Keratinocyte (primary cell): ENCODE measurements around the gene RALGPS1. TPM values are rescaled to one million over a fixed set of nuclear protein-coding genes. Genes with fewer than 3 reads are reported as not detected.

ENCODE experiments used
- DNase-seq: peaks from one replicate; pipeline ENCODE4 v3.0.0-alpha.2; 2011; ENCODE audit warnings: low read depth, missing footprints, low spot score
- FAIRE-seq: peaks from 2 replicates; lab custom pipeline; 2011; peaks lifted over from hg19 to GRCh38; lab: Jason Lieb, UNC
- H2AFZ ChIP-seq: 2 replicates; pipeline ENCODE4 v1.6.0; 2012; ENCODE audit warnings: low read length, control low read depth, inconsistent platforms; ENCODE audit not compliant: control insufficient read depth
- H3K27ac ChIP-seq: 2 replicates; pipeline ENCODE4 v1.5.1; 2011; ENCODE audit warnings: low read length; ENCODE audit not compliant: control insufficient read depth, insufficient read depth
- H3K27me3 ChIP-seq: 3 replicates; pipeline ENCODE4 v1.6.0; 2011; ENCODE audit warnings: low read length; ENCODE audit not compliant: control insufficient read depth, insufficient read depth; ENCODE audit errors: extremely low read depth
- H3K36me3 ChIP-seq, 2 experiments: 2 replicates in 1 of 2; 3 replicates in 1 of 2; pipeline ENCODE4 v1.5.1; 2011; ENCODE audit warnings: low read length in 2 of 2, mild to moderate bottlenecking in 1 of 2; ENCODE audit not compliant: control insufficient read depth in 2 of 2, insufficient read depth in 2 of 2; ENCODE audit errors: extremely low read depth in 1 of 2
- H3K4me1 ChIP-seq: 3 replicates; pipeline ENCODE4 v1.5.1; 2011; ENCODE audit warnings: low read length; ENCODE audit not compliant: control insufficient read depth, insufficient read depth; ENCODE audit errors: extremely low read depth
- H3K4me2 ChIP-seq: 3 replicates; pipeline ENCODE4 v1.6.0; 2011; ENCODE audit warnings: low read depth, low read length; ENCODE audit not compliant: control insufficient read depth, insufficient read depth; ENCODE audit errors: extremely low read depth
- H3K4me3 ChIP-seq, 3 experiments: fragments of 200-600 bp in 1 of 3; sonication (generic) in 1 of 3; 2 replicates in 2 of 3; 3 replicates in 1 of 3; pipeline ENCODE4 v1.5.1; 2011 to 2016; ENCODE audit warnings: low read length in 3 of 3, mild to moderate bottlenecking in 3 of 3, control low read depth in 2 of 3, inconsistent platforms in 1 of 3, low read depth in 1 of 3, mixed read lengths in 1 of 3, mixed run types in 1 of 3, moderate library complexity in 1 of 3; ENCODE audit not compliant: control insufficient read depth in 2 of 3, insufficient read depth in 2 of 3; ENCODE audit errors: extremely low read depth in 1 of 3
- H3K79me2 ChIP-seq: 2 replicates; pipeline ENCODE4 v1.6.0; 2012; ENCODE audit warnings: low read length; ENCODE audit not compliant: control insufficient read depth, insufficient read depth
- H3K9ac ChIP-seq: 3 replicates; pipeline ENCODE4 v1.6.0; 2011; ENCODE audit warnings: low read length; ENCODE audit not compliant: control insufficient read depth, insufficient read depth; ENCODE audit errors: extremely low read depth
- H3K9me1 ChIP-seq: 3 replicates; pipeline ENCODE4 v1.6.0; 2011; ENCODE audit warnings: low read length; ENCODE audit not compliant: control insufficient read depth, insufficient read depth; ENCODE audit errors: extremely low read depth
- H3K9me3 ChIP-seq: 2 replicates; pipeline ENCODE4 v1.5.1; 2012; ENCODE audit warnings: low read depth, low read length; ENCODE audit not compliant: control insufficient read depth
- H4K20me1 ChIP-seq: 3 replicates; pipeline ENCODE4 v1.6.0; 2011; ENCODE audit warnings: low read length; ENCODE audit not compliant: control insufficient read depth, insufficient read depth; ENCODE audit errors: extremely low read depth
- EZH2 ChIP-seq: IDR thresholded peaks from one replicate; pipeline ENCODE4 v1.6.1; 2012; ENCODE audit warnings: inconsistent platforms, mild to moderate bottlenecking, low read length, moderate library complexity
- dilution Hi-C: fragments of 300-500 bp; cut with MboI; formaldehyde crosslinking; loops from one replicate; pipeline ENCODE4 v1.7.0; 2020; ENCODE audit warnings: low sequenced_read_pairs; ENCODE audit not compliant: extremely low pct_ligation_motif_present
- polyA plus RNA-seq, 5 experiments: library from polyadenylated mRNA; depleted of rRNA in 3 of 5; stranded (reverse) in 3 of 5; stranded (forward) in 1 of 5; unstranded in 1 of 5; fragments of >200 nt; gene quantifications; 1 replicate in 1 of 5; 2 replicates in 3 of 5; 3 replicates in 1 of 5; pipeline versions ENCODE4 v1.2.1 to v1.2.3, GENCODE V29; 2011 to 2012; ENCODE audit warnings: missing spikeins in 2 of 5, low read depth in 1 of 5, low replicate concordance in 1 of 5
- TF ChIP-seq, protein P1 (sequence below), 3 experiments: IDR thresholded peaks in 1 of 3; conservative IDR thresholded peaks in 1 of 3; optimal IDR thresholded peaks in 1 of 3; 2 replicates in 2 of 3; 3 replicates in 1 of 3; pipeline versions ENCODE3 to v1.5.1; 2011; ENCODE audit warnings: low read length in 3 of 3, mild to moderate bottlenecking in 3 of 3, moderate library complexity in 2 of 3, control low read depth in 1 of 3, inconsistent platforms in 1 of 3; ENCODE audit not compliant: insufficient read depth in 2 of 3; ENCODE audit errors: extremely low read depth in 1 of 3

The RALGPS1 gene
- polyA plus RNA-seq, 1 donor (not counting 4 experiments of a cell fraction or from before 2014, with no cell fraction given), result 0.56 TPM

DNA sequence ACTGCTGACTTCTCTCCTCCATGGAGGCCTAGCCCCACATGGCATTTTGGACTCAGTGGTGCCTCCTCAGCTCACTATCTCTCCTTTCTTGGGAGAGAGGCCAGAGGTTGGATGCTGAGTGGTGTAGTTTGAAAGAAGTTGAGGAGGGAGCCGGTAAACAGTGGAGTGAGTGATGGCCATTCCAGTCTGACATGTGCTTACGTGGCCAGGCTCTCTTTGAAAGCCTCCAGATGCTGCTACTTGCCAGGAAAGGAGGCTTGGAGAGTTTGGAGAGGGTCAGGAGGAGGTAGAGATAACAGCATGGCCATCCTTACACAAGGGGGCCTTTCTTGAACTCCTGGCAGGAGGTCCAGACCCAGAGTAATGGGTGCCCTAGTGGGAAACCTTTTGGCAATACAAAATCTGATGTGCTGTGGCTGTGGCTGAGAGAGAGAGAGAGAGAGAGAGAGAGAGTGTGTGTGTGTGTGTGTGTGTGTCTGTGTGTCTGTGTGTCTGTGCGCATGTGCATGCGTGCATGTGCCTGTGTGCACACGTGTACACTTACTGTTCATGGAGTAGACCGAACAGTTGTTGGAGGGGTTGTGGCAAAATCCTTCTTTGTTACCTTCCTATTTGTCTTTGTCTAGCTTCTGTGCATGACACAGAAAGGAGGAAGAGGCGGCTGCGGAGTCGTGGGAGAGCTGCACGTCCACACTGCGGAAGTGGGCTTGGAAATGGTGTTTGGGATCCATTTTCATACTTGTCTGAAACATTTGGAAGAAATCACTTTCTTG, 37.8 kb downstream of the RALGPS1 start:
- dilution Hi-C loops, result no loop called here
- Histone ChIP-seq H3K9me1 (no peaks in the 10 kb centered on the region), H3K4me2 (no peak overlapping the region), H3K27me3 (no peaks in the 10 kb centered on the region), H4K20me1 (no peaks in the 10 kb centered on the region), H3K36me3 (no peaks in the 10 kb centered on the region), H3K27ac (no peak overlapping the region), H3K4me3 (no peak overlapping the region), H3K9me3 (no peaks in the 10 kb centered on the region), H2AFZ (no peak overlapping the region), H3K4me1 (peaks cover 7% of the 10 kb centered on the region), H3K9ac (no peak overlapping the region), H3K79me2 (no peaks in the 10 kb centered on the region)
- FAIRE-seq (no peak), DNase-seq (no peak)
- TF ChIP-seq EZH2, result no peak
- TF ChIP-seq, protein P1, sequence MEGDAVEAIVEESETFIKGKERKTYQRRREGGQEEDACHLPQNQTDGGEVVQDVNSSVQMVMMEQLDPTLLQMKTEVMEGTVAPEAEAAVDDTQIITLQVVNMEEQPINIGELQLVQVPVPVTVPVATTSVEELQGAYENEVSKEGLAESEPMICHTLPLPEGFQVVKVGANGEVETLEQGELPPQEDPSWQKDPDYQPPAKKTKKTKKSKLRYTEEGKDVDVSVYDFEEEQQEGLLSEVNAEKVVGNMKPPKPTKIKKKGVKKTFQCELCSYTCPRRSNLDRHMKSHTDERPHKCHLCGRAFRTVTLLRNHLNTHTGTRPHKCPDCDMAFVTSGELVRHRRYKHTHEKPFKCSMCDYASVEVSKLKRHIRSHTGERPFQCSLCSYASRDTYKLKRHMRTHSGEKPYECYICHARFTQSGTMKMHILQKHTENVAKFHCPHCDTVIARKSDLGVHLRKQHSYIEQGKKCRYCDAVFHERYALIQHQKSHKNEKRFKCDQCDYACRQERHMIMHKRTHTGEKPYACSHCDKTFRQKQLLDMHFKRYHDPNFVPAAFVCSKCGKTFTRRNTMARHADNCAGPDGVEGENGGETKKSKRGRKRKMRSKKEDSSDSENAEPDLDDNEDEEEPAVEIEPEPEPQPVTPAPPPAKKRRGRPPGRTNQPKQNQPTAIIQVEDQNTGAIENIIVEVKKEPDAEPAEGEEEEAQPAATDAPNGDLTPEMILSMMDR (optimal IDR thresholded peaks at IDR 0.05 in 1 of 3, IDR thresholded peaks at IDR 0.05 in 1 of 3, conservative IDR thresholded peaks at IDR 0.05 in 1 of 3; ENCODE audit: extremely low read depth in 1 of 3, insufficient read depth in 2 of 3, low read length in 3 of 3), result no peak

GRCh38 chr9:126953041-126953809, 38.6 kb downstream of the RALGPS1 start:
- TF ChIP-seq, protein P1 (optimal IDR thresholded peaks at IDR 0.05 in 1 of 3, IDR thresholded peaks at IDR 0.05 in 1 of 3, conservative IDR thresholded peaks at IDR 0.05 in 1 of 3; ENCODE audit: extremely low read depth in 1 of 3, insufficient read depth in 2 of 3, low read length in 3 of 3), result no peak
- no peak for TF ChIP-seq EZH2
- dilution Hi-C loops, result no loop called here
- Histone ChIP-seq H3K4me3 (no peak overlapping the region), H2AFZ (no peak overlapping the region), H4K20me1 (no peaks in the 10 kb centered on the region), H3K9me3 (no peaks in the 10 kb centered on the region), H3K4me1 (peaks cover 16% of the 10 kb centered on the region), H3K79me2 (no peaks in the 10 kb centered on the region), H3K27ac (no peak overlapping the region), H3K9ac (no peak overlapping the region), H3K4me2 (no peak overlapping the region), H3K36me3 (no peaks in the 10 kb centered on the region), H3K9me1 (no peaks in the 10 kb centered on the region), H3K27me3 (no peaks in the 10 kb centered on the region)
- DNase-seq (no peak), FAIRE-seq (no peak)
